Epidermal melanocyte (primary cell): ENCODE measurements around the gene WDR41.
"Not testable (repeated sequence)": the region's sequence is repeated elsewhere in the genome, so short reads cannot be mapped to it uniquely, and the experiment has no call there.

Experiments
- DNase-seq: peaks from one replicate; pipeline ENCODE4 v3.0.0; 2011; ENCODE audit warnings: low spot score; ENCODE audit not compliant: insufficient read length

WDR41 gene

DNA sequence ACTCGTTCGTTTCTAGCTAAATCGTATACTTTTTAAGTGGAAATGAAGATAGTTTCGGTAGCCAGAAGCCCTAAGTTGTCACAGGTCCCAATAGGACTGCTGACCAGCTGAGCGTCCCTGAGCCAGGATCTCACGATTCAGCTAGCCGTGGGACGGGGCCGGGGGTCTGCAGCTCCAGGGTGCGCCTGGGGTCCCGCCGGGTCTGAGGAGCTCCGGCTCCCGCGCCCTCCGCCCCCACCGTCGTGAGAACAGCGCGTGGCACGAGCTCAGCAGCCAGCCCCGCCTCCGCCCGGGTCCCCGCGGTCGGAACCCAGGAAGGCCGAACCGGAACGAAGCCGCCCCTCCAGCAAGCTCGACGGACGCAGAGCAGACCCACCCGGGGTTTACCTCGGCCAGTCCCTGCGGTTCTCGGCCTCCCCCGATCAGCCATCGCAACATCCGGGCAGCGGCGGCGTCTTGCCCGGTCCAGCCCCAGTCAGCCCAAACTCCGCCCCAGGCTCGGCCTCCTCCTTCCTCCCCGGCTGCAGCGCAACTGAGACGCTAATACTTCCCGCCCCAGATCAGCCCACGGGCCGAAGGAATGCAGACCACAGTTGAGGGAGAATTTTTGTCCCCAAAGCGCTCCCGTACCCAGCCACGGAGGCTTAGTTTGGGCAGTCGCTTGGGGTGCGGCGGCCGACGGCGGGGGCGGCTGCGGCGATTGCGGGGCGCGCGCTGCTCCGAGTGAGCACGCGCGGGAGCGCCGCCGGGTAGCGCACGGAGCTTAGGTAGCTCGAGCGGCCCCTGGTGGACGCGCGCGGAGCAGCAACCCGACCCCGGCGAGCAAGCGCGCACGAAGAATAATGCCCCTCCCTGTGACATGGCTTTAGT is at the start of gene WDR41:
Gene WDR41, minus strand, starts transcription at position 534 of the 870 bp plus-strand sequence. Its CDS starts 96 bp downstream, at position 438.
- peak; percentile 86 for DNase-seq

GRCh38 chr5:77531297-77531696 is 39.2 kb upstream of the WDR41 start:
- no peak for DNase-seq

DNA sequence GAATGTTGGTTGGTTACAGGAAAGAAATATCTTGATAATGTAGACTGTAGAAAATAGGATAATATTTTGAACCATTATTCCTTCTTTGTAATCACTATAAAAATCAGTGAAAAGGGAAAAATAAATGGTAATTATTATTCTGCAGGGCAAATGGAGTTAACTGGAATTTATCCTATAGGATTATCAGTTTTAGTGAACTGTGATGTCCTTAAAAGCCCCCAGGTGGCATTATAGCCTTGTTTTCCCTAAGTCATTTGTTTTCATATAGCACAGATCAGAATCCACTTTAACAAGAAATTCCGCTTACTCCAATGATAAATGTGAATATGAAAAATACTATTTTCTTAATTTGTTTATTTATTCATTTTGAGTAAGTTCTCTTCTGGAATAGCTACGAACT is 26.2 kb upstream of the WDR41 start:
- DNase-seq, result no peak

- DNase-seq, result no peak
Measured at GRCh38 chr5:77514457-77514856, 22.3 kb upstream of the WDR41 start.

DNA sequence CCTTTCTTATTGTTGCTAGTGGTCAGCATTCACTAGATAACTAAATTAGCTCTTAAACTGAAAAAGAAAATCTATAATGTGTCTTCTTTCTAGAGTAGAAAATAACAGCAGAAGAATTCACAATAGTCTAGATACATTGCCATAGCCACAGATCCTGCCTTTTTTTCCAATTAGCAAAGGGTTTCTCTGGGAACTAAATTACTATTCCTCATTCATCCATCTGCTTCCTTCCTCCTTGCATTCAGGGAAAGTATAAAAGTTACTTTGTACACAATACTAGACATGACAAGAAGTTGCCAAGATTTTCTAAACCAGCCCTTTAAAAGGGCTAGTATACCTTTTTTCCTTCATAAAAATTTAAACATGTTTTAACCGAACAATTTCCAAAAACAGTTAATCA is 21.2 kb upstream of the WDR41 start:
- DNase-seq, result no peak

DNA sequence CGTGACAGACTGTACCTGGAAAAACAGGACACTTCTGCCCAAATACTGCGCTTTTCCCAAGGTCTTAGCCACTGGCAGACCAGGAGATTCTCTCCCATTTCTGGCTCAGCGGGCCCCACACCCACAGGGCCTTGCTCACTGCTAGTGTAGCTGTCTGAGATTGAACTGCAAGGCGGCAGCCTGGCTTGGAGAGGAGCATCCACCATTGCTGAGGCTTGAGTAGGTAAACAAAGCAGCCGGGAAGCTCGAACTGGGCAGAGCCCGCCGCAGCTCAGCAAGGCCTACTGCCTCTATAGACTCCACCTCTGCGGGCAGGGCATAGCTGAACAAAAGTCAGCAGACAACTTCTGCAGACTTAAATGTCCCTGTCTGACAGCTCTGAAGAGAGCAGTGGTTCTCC is 9.0 kb upstream of the WDR41 start:
- not testable (repeated sequence) for DNase-seq

DNA sequence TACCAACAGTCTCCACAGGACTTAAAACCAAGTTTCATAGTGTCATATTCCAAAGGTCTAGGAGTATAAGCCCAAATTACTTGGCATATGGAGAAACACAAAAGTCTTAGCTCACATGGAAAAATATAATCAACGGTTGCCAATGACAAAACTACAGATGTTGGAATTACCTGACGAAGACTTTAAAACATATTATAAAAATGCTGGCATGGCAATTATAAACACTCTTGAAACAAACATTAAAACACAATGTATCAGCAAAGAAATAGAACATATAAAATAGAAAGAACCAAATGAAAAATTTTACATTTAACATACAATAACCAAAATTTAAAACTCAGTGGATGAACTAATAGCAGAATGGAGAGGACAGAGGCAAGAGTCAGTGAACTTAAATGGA is 7.9 kb upstream of the WDR41 start:
- no peak for DNase-seq

DNA sequence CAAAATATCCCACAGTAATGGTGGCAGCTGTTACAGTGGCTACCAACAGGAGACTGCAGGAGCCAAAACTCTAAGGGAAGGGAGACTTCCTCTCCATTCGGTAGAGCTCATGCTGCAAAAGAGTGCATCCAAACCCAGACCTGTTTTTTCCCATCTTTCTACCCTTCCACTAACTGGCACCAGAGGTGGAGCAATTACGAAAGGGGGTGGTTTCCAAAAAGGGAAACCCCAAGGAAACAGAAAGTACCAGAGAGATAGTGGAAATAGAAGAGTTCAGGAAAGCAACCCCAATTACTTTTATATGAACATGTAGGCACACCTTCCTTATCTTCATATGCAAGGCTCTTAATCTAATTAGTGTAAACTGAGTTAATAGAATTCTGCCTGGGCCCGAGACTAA is 7.3 kb upstream of the WDR41 start:
- DNase-seq, result no peak

- DNase-seq, result no peak
Measured at GRCh38 chr5:77498952-77499351, 6.8 kb upstream of the WDR41 start.

- no peak for DNase-seq
Measured at GRCh38 chr5:77494935-77495334, 2.8 kb upstream of the WDR41 start.

DNA sequence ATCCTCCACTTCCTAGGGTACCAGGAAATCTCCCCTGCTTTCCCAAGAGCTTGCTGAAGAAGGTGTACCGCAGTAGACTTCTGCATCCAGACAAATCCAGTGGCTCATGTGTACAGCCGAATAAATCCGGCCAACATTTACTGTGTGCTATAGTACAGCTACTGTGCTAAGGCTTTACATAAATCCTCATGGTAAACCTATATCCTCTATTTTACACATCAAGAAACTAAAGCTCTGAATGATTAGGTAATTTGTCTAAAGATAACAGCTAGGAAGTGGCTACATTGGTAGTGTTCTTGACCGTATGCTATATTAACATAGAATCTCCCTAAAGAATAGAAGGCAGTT is 511 bp upstream of the WDR41 start:
- DNase-seq, result no peak

- DNase-seq, result not testable (repeated sequence)
Measured at GRCh38 chr5:77490741-77491344, 1.3 kb downstream of the WDR41 start.

GRCh38 chr5:77486344-77486962 is 5.7 kb downstream of the WDR41 start:
- no peak for DNase-seq

DNA sequence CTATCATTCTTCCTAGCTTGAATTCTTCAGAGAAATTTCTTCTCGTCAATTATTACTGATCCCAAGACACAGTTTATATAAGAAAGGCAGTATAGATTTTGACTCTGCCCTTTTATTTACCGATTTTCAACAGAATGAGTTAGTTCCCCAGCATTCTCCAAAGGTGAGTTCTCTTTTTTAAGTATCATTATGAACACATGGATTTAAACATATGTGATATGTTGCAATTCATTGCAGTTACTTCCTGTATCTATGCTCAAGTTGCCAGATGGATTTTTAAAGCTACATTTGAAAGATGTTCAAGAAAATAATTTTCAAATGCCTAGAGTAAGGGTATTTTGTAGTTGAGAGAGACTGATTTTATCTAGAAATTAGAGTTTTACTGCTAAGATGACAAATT is 8.4 kb downstream of the WDR41 start:
- DNase-seq, result no peak

GRCh38 chr5:77475041-77475440 is 17.1 kb downstream of the WDR41 start:
- not testable (repeated sequence) for DNase-seq

DNA sequence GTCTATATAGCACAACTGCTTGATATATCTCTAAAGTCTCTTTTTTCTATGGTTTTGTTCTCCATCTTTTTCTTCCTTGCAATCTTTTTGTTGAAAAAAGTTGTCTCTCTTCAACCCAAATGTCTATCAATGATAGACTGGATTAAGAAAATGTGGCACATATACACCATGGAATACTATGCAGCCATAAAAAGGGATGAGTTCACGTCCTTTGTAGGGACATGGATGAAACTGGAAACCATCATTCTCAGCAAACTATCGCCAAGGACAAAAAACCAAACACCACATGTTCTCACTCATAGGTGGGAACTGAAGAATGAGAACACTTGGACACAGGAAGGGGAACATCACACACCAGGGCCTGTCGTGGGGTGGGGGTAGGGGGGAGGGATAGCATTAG is 23.2 kb downstream of the WDR41 start:
- DNase-seq, result not testable (repeated sequence)

DNA sequence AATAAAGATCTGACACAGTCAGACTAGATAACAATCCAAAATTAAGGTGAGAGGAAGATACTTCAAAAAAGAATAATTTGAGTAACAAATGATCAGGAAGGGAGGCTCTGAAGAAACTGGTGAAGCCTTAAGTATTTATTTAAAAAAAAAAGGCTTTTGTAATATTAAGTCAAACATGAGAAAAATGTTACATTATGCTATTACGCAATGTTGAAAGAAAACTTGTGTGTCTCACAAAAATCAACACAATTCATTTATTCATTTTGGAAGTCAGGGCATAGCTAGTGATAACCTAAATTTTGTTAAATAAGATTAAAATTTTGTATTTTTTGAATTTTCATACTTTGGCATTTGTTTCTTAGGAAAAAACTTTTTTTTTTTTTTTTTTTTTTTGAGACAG is 28.2 kb downstream of the WDR41 start:
- no peak for DNase-seq

GRCh38 chr5:77461287-77461686 is 30.8 kb downstream of the WDR41 start:
- no peak for DNase-seq

DNA sequence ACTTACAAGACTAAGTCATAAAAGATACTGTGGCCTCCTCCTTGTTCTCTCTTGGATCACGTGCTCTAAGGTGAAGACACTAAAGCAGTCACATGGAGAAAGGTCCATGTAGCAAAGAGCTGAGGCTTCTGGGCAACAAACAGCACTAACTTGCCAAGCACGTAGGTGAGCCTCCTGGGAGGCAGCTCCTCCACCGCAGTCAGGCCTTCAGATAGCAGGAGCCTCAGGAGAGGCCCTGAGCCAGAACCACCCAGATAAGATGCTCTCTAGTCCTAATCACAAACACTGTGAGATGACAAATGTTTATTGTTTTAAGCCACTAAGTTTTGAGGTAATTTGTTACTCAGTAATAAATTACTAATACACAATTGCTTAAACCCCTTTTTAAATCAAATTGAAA is 38.0 kb downstream of the WDR41 start:
- DNase-seq, result no peak

GRCh38 chr5:77452351-77452750 is 39.8 kb downstream of the WDR41 start:
- peak; percentile 23 for DNase-seq

DNA sequence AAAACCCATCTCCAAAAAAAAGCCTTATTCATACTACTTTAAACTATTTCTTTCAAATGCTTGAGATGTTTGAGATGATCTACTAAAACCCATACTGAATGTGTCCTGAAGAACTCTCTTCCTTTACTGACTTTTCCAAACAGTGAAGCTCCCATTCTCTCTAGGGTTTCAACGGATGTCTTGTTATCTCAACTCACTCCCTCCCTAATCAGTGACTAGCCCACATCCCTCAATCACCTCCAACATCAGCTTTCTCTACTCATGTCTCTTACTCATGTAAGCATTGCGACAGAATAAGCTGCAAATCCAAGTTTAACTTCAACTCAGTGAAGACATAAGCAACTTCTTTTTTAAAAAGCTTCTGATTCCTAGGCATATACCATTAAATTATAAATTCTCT is 42.1 kb downstream of the WDR41 start:
- DNase-seq, result no peak

DNA sequence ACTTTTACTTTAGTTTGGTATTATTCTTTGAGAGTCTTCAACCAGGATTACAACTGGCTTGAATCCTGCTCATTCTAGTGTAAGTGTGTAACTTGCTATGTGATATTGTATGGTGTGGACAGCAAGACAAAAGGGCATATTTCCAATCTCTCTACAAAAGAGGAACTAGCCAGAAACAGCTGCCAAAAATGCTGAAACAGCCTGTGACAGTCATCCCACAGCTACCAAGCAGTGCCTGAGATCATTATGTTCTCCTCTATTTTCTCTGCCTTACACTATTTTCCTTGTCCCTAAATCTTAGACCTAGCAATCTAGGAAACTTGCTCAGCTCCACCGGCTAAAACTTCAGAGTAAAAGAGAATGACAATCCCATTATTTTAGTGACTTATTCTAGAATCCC is 42.8 kb downstream of the WDR41 start:
- DNase-seq, result no peak

DNA sequence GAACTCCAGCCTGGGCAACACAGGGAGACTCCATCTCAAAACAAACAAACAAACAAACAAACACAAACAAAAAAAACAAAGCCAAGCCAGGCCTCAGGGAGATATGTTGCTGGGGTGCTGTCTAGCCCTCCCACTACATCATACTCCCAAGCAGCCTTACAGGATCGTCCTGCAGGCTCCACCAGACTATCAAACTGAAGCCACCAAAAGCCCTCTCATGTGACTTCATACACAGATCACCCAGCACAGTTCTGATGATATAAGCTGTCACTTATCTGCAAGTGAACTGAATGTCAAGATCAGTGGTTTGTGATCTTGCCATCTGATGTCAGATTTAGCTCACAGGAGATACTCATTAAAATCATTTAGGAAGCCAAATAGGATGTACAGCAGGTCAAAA is 43.3 kb downstream of the WDR41 start:
- DNase-seq, result no peak
